Measurements from ENCODE around the gene PROX2. TPM values are rescaled to one million over a fixed set of nuclear protein-coding genes. Genes with fewer than 3 reads are reported as not detected.

Gene PROX2
- total RNA-seq = not detected

DNA sequence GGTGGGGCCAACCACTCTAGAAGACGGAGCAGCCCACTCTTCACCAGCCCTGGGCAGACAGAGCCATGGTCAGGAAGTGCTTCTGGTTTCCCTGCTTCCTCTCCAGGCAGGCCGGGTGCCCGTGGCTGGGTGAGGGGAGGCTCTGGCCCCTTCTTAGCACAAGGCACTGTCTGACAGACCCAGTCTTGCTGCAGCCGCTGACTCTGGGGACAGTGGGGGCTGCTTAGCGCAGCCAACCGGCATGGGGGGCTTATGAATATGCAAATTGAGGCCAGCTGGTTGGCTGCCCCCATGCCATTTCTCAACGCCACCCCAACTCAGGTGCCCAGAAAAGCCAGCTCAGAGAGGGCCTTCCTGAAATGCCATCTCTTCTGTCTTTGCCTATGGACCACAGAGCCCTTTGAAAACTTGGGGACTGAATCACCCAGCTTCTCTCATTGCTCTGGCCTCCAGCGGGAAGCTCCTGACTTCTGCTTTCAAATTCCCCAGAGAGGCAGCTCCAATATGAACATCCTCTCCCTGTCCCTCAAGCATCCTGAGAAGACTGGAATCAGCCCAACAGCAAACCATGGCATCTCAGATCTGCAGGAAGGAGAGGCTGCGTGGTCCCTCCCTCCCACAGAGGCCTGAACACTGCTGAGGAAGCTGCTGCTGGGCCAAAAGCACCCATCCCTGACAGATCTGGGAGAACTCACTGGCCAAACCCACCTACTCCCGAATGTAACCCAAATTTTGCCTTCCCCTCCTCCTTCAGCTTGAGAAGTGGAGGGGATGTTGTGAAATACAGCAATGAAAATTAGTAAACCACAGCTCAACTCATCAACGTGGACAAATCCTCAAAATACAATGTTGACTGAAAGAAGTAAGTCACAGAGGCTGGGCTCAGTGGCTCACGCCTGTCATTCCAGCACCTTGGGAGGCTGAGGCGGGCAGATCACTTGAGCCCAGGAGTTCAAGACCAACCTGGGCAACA is at the start of gene PROX2:
Gene PROX2, minus strand, starts transcription at position 205 of the 973 bp plus-strand sequence. CDS start 12,311 bp downstream, outside the sequence.
- no peaks in the 10 kb centered on the region for H3K9me3 ChIP-seq
- no peak within 1 kb of the TSS for H3K4me3 ChIP-seq
- H3K4me1 ChIP-seq = no peaks in the 10 kb centered on the region
- no peaks in the 10 kb centered on the region for H3K27me3 ChIP-seq
- DNase-seq = no peak
- intact Hi-C loops (cut with DNase I; ENCODE audit: low total_unique reads) = no loop called here
- H3K27ac ChIP-seq = no peak within 1 kb of the TSS
- H3K36me3 ChIP-seq = no peaks in the 10 kb centered on the region
- TF ChIP-seq, protein P1, sequence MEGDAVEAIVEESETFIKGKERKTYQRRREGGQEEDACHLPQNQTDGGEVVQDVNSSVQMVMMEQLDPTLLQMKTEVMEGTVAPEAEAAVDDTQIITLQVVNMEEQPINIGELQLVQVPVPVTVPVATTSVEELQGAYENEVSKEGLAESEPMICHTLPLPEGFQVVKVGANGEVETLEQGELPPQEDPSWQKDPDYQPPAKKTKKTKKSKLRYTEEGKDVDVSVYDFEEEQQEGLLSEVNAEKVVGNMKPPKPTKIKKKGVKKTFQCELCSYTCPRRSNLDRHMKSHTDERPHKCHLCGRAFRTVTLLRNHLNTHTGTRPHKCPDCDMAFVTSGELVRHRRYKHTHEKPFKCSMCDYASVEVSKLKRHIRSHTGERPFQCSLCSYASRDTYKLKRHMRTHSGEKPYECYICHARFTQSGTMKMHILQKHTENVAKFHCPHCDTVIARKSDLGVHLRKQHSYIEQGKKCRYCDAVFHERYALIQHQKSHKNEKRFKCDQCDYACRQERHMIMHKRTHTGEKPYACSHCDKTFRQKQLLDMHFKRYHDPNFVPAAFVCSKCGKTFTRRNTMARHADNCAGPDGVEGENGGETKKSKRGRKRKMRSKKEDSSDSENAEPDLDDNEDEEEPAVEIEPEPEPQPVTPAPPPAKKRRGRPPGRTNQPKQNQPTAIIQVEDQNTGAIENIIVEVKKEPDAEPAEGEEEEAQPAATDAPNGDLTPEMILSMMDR (IDR thresholded peaks at IDR 0.05) = no peak
- no peak for TF ChIP-seq POLR2A (IDR thresholded peaks at IDR 0.05)

- DNase-seq = no peak
- intact Hi-C loops (cut with DNase I; ENCODE audit: low total_unique reads) = no loop called here
- Histone ChIP-seq H3K27me3 (no peaks in the 10 kb centered on the region), H3K4me1 (no peaks in the 10 kb centered on the region), H3K9me3 (no peaks in the 10 kb centered on the region), H3K4me3 (no peak overlapping the region), H3K36me3 (no peaks in the 10 kb centered on the region), H3K27ac (no peak overlapping the region)
- no peak for TF ChIP-seq POLR2A (IDR thresholded peaks at IDR 0.05)
- TF ChIP-seq, protein P1 (IDR thresholded peaks at IDR 0.05) = no peak
These were observed 48.1 kb upstream of the PROX2 start for GRCh38 chr14:74924061-74924460.

DNA sequence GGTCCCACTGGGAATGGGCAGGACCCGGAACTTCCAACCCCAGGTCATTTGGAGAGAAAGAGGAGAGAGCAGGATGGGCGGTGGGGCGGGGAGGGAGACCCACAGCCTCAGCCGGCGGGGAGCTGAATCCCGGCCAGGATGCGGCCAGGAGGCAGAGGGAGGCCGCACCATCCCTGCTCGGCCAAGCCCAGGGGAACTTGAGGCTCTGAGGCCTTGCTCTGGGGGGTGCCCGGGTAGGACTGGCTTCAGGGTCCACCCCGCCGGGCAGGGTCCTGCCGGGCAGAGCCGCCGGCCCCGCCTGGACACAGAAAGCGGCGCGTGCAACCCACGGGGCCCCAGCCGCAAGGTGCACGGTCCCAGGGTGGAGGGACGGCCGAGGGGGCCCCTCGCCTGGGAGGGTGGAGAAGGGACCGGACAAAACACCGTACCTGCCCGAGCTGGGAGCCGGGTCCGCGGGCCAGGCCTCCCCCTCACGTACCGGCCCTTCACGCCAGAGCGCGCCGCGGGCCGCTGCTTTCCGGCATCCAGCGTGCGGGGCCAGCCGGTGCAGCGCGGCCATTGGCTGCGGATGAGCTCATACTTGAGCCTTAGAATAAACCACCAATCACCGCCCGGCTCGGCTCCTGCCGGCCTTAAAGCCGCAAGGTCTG is 46.9 kb upstream of the PROX2 start, which contains the start of gene RPS6KL1:
Gene RPS6KL1, minus strand, starts transcription at position 509 of the 650 bp plus-strand sequence. CDS start 1,719 bp downstream, outside the sequence.
- Histone ChIP-seq H3K27ac (peak within 1 kb of the TSS in 1 of 2 donors; percentile 70), H3K36me3 (no peaks in the 10 kb centered on the region), H3K4me1 (peaks cover 0 to 6% of the 10 kb centered on the region in 2 donors), H3K4me3 (peak within 1 kb of the TSS; percentile 45 to 55), H3K9me3 (no peaks in the 10 kb centered on the region), H3K27me3 (no peaks in the 10 kb centered on the region)
- TF ChIP-seq POLR2A (IDR thresholded peaks at IDR 0.05) = no peak
- TF ChIP-seq, protein P1 (IDR thresholded peaks at IDR 0.05) = no peak
- intact Hi-C loops (cut with DNase I; ENCODE audit: low total_unique reads) = no loop called here
- peak; percentile 70 to 73 for DNase-seq

GRCh38 chr14:74921987-74922751 is 46.2 kb upstream of the PROX2 start:
- H3K27me3 ChIP-seq = no peaks in the 10 kb centered on the region
- H3K4me3 ChIP-seq = peak overlapping the region; percentile 45 to 55
- peaks cover 0 to 6% of the 10 kb centered on the region in 2 donors for H3K4me1 ChIP-seq
- TF ChIP-seq, protein P1 (IDR thresholded peaks at IDR 0.05) = no peak
- no peak for TF ChIP-seq POLR2A (IDR thresholded peaks at IDR 0.05)
- H3K27ac ChIP-seq = peak overlapping the region in 1 of 2 donors; percentile 70
- H3K36me3 ChIP-seq = no peaks in the 10 kb centered on the region
- no peaks in the 10 kb centered on the region for H3K9me3 ChIP-seq
- DNase-seq = no peak
- intact Hi-C loops (cut with DNase I; ENCODE audit: low total_unique reads) = no loop called here
